Erythroblast (primary cell): ENCODE results near the gene TNIK.

Source experiments
- GATA1 ChIP-seq: IDR thresholded peaks from 2 replicates; pipeline ENCODE4 v1.6.1; 2011; ENCODE audit warnings: low read depth, mild to moderate bottlenecking, control low read depth, low read length, moderate library complexity
- POLR2A ChIP-seq: IDR thresholded peaks from 2 replicates; pipeline ENCODE4 v1.6.1; 2011; ENCODE audit warnings: mild to moderate bottlenecking, low read length

- TF ChIP-seq POLR2A (no peak), GATA1 (no peak)
These were observed 336.3 kb downstream of the TNIK start for GRCh38 chr3:171123915-171124314.
